MM.1S (cell line): ENCODE measurements around the gene SESTD1.

Experiments
- DNase-seq: peaks from one replicate; pipeline ENCODE4 v3.0.0-alpha.2; 2015
- H2AFZ ChIP-seq: fragments of 300-600 bp; sonication (generic); 2 replicates; pipeline ENCODE4 v1.6.0; 2016; ENCODE audit warnings: antibody characterized with exemption, low read length
- H3F3A ChIP-seq: fragments of 300-600 bp; sonication (generic); 2 replicates; pipeline ENCODE4 v1.6.1; 2016; ENCODE audit warnings: mild to moderate bottlenecking, antibody characterized with exemption, low read length, moderate library complexity, mixed read lengths; ENCODE audit not compliant: insufficient read depth
- H3K27ac ChIP-seq: fragments of 300-600 bp; sonication (generic); 2 replicates; pipeline ENCODE4 v1.5.1; 2016; ENCODE audit warnings: mild to moderate bottlenecking, low read length
- H3K27me3 ChIP-seq: fragments of 300-600 bp; sonication (generic); replicated peaks from 2 replicates; pipeline ENCODE4 v1.6.0; 2016; ENCODE audit warnings: low read length; ENCODE audit not compliant: insufficient read depth
- H3K36me3 ChIP-seq: fragments of 300-600 bp; sonication (generic); replicated peaks from 2 replicates; pipeline ENCODE4 v1.6.1; 2016; ENCODE audit warnings: mild to moderate bottlenecking, low read length, mixed read lengths; ENCODE audit not compliant: insufficient read depth
- H3K4me1 ChIP-seq: fragments of 300-600 bp; sonication (generic); 2 replicates; pipeline ENCODE4 v1.6.1; 2016; ENCODE audit warnings: low read length, mixed read lengths
- H3K4me2 ChIP-seq: fragments of 300-600 bp; sonication (generic); 2 replicates; pipeline ENCODE4 v1.6.0; 2016; ENCODE audit warnings: low read depth, low read length
- H3K4me3 ChIP-seq: fragments of 300-600 bp; sonication (generic); 2 replicates; pipeline ENCODE4 v1.5.1; 2016; ENCODE audit warnings: low read length, mixed read lengths
- H3K79me2 ChIP-seq: fragments of 300-600 bp; sonication (generic); 2 replicates; pipeline ENCODE4 v1.6.1; 2016; ENCODE audit warnings: mixed run types, low read length, mixed read lengths
- H3K9ac ChIP-seq: fragments of 300-600 bp; sonication (generic); 2 replicates; pipeline ENCODE4 v1.6.1; 2016; ENCODE audit warnings: low read length, mixed read lengths
- H3K9me2 ChIP-seq: fragments of 300-600 bp; sonication (generic); replicated peaks from 2 replicates; pipeline ENCODE4 v1.6.1; 2016; ENCODE audit warnings: mild to moderate bottlenecking, low read length, mixed read lengths; ENCODE audit not compliant: insufficient read depth
- H3K9me3 ChIP-seq: fragments of 300-600 bp; sonication (generic); replicated peaks from 2 replicates; pipeline ENCODE4 v1.6.1; 2016; ENCODE audit warnings: mild to moderate bottlenecking, low read length, mixed read lengths; ENCODE audit not compliant: insufficient read depth
- H4K20me1 ChIP-seq: fragments of 300-600 bp; sonication (generic); 2 replicates; pipeline ENCODE4 v1.6.1; 2016; ENCODE audit warnings: mild to moderate bottlenecking, low read length, moderate library complexity, mixed read lengths; ENCODE audit not compliant: insufficient read depth
- EZH2 ChIP-seq: fragments of 300-600 bp; sonication (generic); optimal IDR thresholded peaks from 2 replicates; pipeline ENCODE3; 2017; ENCODE audit warnings: low read depth, mild to moderate bottlenecking, antibody characterized with exemption, low read length, mixed read lengths
- EZH2phosphoT487 ChIP-seq: fragments of 300-600 bp; sonication (generic); IDR thresholded peaks from 2 replicates; pipeline ENCODE4 v1.6.1; 2018; ENCODE audit warnings: antibody characterized with exemption, low read length
- TF ChIP-seq, protein P1 (sequence below): fragments of 300-600 bp; sonication (generic); IDR thresholded peaks from 2 replicates; pipeline ENCODE4 v1.5.1; 2016; ENCODE audit warnings: antibody characterized with exemption, low read length, mixed read lengths

Gene SESTD1

GRCh38 chr2:179226961-179227259 is 37.7 kb downstream of the SESTD1 start:
- no peaks in the 10 kb centered on the region for H3K36me3 ChIP-seq
- no peaks in the 10 kb centered on the region; the same call in 1 of the 2 replicates for H3K79me2 ChIP-seq
- no peaks in the 10 kb centered on the region for H3F3A ChIP-seq
- no peaks in the 10 kb centered on the region for H3K9me2 ChIP-seq
- TF ChIP-seq, protein P1, sequence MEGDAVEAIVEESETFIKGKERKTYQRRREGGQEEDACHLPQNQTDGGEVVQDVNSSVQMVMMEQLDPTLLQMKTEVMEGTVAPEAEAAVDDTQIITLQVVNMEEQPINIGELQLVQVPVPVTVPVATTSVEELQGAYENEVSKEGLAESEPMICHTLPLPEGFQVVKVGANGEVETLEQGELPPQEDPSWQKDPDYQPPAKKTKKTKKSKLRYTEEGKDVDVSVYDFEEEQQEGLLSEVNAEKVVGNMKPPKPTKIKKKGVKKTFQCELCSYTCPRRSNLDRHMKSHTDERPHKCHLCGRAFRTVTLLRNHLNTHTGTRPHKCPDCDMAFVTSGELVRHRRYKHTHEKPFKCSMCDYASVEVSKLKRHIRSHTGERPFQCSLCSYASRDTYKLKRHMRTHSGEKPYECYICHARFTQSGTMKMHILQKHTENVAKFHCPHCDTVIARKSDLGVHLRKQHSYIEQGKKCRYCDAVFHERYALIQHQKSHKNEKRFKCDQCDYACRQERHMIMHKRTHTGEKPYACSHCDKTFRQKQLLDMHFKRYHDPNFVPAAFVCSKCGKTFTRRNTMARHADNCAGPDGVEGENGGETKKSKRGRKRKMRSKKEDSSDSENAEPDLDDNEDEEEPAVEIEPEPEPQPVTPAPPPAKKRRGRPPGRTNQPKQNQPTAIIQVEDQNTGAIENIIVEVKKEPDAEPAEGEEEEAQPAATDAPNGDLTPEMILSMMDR, result no peak
- no peak for TF ChIP-seq EZH2
- TF ChIP-seq EZH2phosphoT487, result no peak
- H4K20me1 ChIP-seq, result no peaks in the 10 kb centered on the region
- H3K4me3 ChIP-seq, result no peak overlapping the region
- no peaks in the 10 kb centered on the region for H3K27me3 ChIP-seq
- no peaks in the 10 kb centered on the region for H3K4me1 ChIP-seq
- no peak for DNase-seq
- H3K4me2 ChIP-seq, result no peak overlapping the region
- H3K9ac ChIP-seq, result no peak overlapping the region
- no peak overlapping the region for H3K27ac ChIP-seq
- no peak overlapping the region for H2AFZ ChIP-seq
- no peaks in the 10 kb centered on the region for H3K9me3 ChIP-seq

GRCh38 chr2:179226203-179226960 is 38.2 kb downstream of the SESTD1 start:
- Histone ChIP-seq H3K4me2 (no peak overlapping the region), H3K9me3 (no peaks in the 10 kb centered on the region), H3K79me2 (no peaks in the 10 kb centered on the region; the same call in 1 of the 2 replicates), H3K36me3 (no peaks in the 10 kb centered on the region), H4K20me1 (no peaks in the 10 kb centered on the region), H3K27me3 (no peaks in the 10 kb centered on the region), H3K4me1 (no peaks in the 10 kb centered on the region), H3K9me2 (no peaks in the 10 kb centered on the region), H3K9ac (no peak overlapping the region), H3K27ac (no peak overlapping the region), H3K4me3 (no peak overlapping the region), H3F3A (no peaks in the 10 kb centered on the region), H2AFZ (no peak overlapping the region)
- no peak for DNase-seq
- TF ChIP-seq EZH2 (no peak), EZH2phosphoT487 (no peak)
- TF ChIP-seq, protein P1, result no peak

- H2AFZ ChIP-seq, result no peak overlapping the region
- H3K9me2 ChIP-seq, result no peaks in the 10 kb centered on the region
- H3F3A ChIP-seq, result no peaks in the 10 kb centered on the region
- TF ChIP-seq EZH2 (no peak), EZH2phosphoT487 (no peak)
- TF ChIP-seq, protein P1, result no peak
- H3K9me3 ChIP-seq, result no peaks in the 10 kb centered on the region
- no peaks in the 10 kb centered on the region; the same call in 1 of the 2 replicates for H3K79me2 ChIP-seq
- H3K4me1 ChIP-seq, result no peaks in the 10 kb centered on the region
- no peaks in the 10 kb centered on the region for H3K36me3 ChIP-seq
- H3K4me2 ChIP-seq, result no peak overlapping the region
- H3K27me3 ChIP-seq, result no peaks in the 10 kb centered on the region
- H3K9ac ChIP-seq, result no peak overlapping the region
- DNase-seq, result no peak
- H3K4me3 ChIP-seq, result no peak overlapping the region
- no peak overlapping the region for H3K27ac ChIP-seq
- H4K20me1 ChIP-seq, result no peaks in the 10 kb centered on the region
Measured at GRCh38 chr2:179224361-179224760, 40.3 kb downstream of the SESTD1 start.
